WERI-Rb-1 (cell line): ENCODE results near the gene CYRIA.
A peak's percentile ranks its signal among the peaks of the same experiment; 100 is the strongest.

Experiments used
- DNase-seq: peaks from one replicate; pipeline ENCODE4 v3.0.0-alpha.2; 2020
- H3K27ac ChIP-seq: fragments of 250-450 bp; sonication (Bioruptor Pico); 2 replicates; pipeline ENCODE4 v1.5.1; 2020; ENCODE audit warnings: mild to moderate bottlenecking, moderate library complexity
- H3K27me3 ChIP-seq: fragments of 250-450 bp; sonication (Bioruptor Pico); 2 replicates; pipeline ENCODE4 v1.5.1; 2021; ENCODE audit warnings: mild to moderate bottlenecking, low read depth, moderate library complexity; ENCODE audit not compliant: insufficient read depth, severe bottlenecking
- H3K36me3 ChIP-seq: fragments of 250-450 bp; sonication (Bioruptor Pico); 2 replicates; pipeline ENCODE4 v1.5.1; 2020; ENCODE audit warnings: mild to moderate bottlenecking, moderate library complexity
- H3K4me3 ChIP-seq: 2 replicates; pipeline ENCODE4 v1.5.1; 2011; ENCODE audit warnings: low read depth, mild to moderate bottlenecking, control low read depth, low read length
- H3K9me3 ChIP-seq: fragments of 250-450 bp; sonication (Bioruptor Pico); 2 replicates; pipeline ENCODE4 v1.5.1; 2021; ENCODE audit warnings: mild to moderate bottlenecking, moderate library complexity; ENCODE audit not compliant: severe bottlenecking
- TF ChIP-seq, protein P1 (sequence below): IDR thresholded peaks from 2 replicates; pipeline ENCODE4 v1.5.1; 2011; ENCODE audit warnings: low read depth, mild to moderate bottlenecking, control low read depth, inconsistent platforms, low read length

CYRIA gene

DNA sequence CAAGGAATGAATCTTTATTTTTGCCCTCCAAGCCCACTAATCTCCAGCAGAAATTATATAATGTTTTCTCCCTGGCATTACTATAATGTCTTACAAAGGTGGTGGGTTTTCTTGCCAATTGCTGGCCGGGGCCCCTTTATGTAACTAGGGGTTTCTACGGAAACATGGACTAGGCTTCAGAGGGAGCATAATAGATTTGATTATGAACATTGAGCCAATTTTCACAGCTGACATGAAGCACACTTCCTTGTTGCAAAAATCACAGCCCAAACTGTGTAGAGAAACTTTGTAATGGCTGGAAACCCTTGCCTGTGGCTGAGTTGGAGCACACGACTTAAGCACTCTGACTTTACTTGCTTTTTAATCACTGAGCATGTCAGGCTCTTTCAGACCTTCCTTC, 3.8 kb upstream of the CYRIA start:
- H3K4me3 ChIP-seq, result no peak overlapping the region
- TF ChIP-seq, protein P1, sequence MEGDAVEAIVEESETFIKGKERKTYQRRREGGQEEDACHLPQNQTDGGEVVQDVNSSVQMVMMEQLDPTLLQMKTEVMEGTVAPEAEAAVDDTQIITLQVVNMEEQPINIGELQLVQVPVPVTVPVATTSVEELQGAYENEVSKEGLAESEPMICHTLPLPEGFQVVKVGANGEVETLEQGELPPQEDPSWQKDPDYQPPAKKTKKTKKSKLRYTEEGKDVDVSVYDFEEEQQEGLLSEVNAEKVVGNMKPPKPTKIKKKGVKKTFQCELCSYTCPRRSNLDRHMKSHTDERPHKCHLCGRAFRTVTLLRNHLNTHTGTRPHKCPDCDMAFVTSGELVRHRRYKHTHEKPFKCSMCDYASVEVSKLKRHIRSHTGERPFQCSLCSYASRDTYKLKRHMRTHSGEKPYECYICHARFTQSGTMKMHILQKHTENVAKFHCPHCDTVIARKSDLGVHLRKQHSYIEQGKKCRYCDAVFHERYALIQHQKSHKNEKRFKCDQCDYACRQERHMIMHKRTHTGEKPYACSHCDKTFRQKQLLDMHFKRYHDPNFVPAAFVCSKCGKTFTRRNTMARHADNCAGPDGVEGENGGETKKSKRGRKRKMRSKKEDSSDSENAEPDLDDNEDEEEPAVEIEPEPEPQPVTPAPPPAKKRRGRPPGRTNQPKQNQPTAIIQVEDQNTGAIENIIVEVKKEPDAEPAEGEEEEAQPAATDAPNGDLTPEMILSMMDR, result no peak
- no peaks in the 10 kb centered on the region for H3K36me3 ChIP-seq
- peaks cover 4% of the 10 kb centered on the region for H3K27me3 ChIP-seq
- DNase-seq, result no peak
- no peaks in the 10 kb centered on the region for H3K9me3 ChIP-seq
- no peak overlapping the region for H3K27ac ChIP-seq

DNA sequence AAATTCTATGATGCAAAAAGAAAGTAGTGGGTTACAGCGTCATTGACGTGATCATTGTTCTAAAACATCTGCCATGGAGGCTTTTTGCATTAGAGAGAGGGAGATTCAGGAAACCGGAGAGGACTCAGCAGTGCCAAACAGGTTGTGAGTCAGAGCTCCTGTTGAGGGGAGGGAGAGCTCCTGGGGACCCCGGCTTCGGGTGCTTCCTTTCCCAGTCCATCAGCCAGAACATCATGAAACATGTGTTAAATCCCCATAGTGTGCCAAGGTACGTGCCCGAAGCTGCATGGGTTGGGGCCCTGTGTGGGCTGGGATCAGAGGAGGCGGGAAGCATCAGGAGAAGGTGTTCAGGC, 791 bp upstream of the CYRIA start:
- DNase-seq, result no peak
- TF ChIP-seq, protein P1, result no peak
- no peak overlapping the region for H3K4me3 ChIP-seq
- peaks cover 4% of the 10 kb centered on the region for H3K27me3 ChIP-seq
- H3K27ac ChIP-seq, result no peak overlapping the region
- no peaks in the 10 kb centered on the region for H3K36me3 ChIP-seq
- no peaks in the 10 kb centered on the region for H3K9me3 ChIP-seq

DNA sequence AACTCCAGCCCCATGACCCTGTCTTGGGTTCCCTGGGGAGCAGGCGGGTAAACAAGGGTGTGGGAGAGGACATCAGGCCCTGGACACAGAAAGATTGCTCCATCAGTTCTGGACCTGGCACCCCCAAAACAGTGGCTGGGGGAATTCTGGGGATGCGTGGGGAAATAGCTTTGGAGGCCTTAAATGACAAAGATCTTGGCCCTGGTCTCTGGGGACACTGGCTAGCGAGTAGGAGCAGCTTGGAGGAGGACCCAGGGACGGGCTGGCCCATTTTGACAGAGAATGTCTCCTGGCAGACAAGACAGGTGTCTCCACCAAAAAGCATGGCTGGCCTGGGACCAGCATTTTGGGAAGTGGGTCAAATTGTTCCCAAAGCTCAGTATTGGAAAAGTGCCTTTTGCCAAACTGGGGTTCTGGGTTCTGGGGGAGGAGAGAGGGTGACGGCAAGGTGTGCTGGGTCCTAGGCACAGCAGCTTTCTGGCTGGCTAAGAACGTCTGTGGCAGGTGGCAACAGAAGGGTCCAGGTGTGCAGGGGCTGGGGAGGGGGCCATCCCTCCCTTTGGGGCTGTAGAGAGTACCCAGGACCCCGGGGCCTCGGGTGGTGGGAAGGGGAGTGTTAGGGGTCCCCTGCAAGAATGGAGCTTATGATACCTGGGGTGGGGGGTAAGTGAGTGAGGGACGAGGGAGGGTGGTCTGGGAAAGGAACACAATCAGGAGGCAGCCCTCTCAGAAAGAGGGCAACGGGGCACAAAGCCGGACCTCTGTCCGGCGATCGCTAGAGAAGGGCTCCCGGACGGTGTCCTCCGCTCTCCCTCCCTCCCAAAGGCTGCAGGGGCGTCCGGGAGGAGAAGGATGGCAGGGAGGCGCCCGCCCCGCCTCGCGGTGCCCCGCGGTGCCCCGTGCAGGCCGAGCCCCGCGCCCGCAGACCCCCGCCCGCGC, 556 bp downstream of the CYRIA start:
- DNase-seq, result no peak
- Histone ChIP-seq H3K9me3 (no peaks in the 10 kb centered on the region), H3K4me3 (peak overlapping the region; percentile 45), H3K27me3 (peaks cover 4% of the 10 kb centered on the region), H3K36me3 (no peaks in the 10 kb centered on the region), H3K27ac (no peak overlapping the region)
- TF ChIP-seq, protein P1, result no peak

DNA sequence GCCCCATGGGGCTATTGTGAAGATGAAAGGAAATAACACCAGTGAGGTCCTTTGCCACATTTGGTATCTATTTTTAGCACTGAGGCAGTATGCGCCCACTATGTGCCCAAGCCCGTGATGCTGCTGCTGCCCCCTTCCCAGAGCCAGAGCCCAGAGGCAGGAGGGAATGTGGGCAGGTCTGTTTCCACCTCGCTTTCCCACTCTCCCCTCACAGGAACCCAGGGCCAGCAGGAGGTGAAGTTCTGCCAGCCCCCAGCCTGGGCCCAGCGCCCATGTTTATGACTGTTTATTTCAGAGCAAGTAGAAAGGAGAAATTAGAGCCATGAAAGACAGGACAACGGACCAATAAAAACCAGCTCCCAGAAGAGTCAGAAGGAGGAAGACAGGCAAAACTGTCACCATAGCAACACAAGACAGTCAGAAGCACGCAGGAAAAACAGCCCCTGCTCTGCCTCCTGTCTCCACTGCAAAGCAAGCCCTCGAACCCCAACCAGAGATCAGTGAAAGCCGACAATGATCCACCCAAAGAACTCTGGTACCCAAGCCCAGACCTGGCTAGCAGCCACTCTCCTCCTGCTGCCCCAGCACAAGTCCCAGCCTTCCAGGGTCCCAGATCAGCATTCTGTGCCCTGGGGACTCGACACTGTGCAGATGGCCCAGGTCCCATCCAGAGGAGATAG, 1.4 kb downstream of the CYRIA start:
- Histone ChIP-seq H3K36me3 (no peaks in the 10 kb centered on the region), H3K9me3 (no peaks in the 10 kb centered on the region), H3K4me3 (no peak overlapping the region), H3K27me3 (peaks cover 4% of the 10 kb centered on the region), H3K27ac (no peak overlapping the region)
- TF ChIP-seq, protein P1, result no peak
- no peak for DNase-seq

DNA sequence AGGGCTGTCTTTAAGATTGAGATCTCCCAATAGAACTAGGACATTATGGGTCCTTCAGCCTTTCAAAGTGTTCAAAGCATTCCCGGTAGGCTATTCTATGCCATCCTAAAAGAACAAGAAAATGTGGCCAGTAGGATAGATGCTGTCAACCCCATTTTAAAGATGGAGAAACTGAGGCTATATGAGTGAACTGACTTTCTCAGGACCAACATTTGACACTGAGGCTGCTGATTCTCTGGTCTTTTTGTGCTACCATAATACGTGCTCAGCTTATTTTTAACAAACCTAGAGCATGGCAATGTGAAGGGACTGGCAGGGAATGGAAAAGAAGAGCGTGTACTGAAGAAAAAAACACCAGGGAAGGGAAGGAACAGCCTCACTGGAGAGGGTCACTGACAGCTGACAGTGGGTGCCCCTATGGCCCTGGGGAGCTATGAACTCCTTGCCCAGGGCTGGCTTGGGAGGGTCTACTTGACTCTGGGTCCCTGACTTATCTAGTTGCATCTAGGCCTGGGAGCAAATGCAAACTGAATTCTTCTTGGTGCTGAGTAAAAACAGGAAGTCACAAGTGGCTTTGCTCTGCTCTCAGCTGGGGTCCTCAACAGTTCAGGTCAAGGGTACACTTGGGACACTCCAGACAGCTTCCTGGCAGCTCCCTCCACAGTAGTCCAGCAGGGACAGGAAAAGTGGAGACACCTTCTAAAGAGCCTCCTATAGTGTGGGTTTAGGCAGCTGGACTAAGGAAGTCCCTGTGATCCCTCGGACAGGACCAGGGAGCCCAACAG, 2.3 kb downstream of the CYRIA start:
- H3K27ac ChIP-seq, result no peak overlapping the region
- no peaks in the 10 kb centered on the region for H3K36me3 ChIP-seq
- TF ChIP-seq, protein P1, result no peak

More for the DNA sequence above, 2.3 kb downstream of the CYRIA start:
- peaks cover 4% of the 10 kb centered on the region for H3K27me3 ChIP-seq
- no peak for DNase-seq
- H3K4me3 ChIP-seq, result no peak overlapping the region
- H3K9me3 ChIP-seq, result no peaks in the 10 kb centered on the region
